Measurements from ENCODE around the gene MXD4. TPM values are rescaled to one million over a fixed set of nuclear protein-coding genes. Genes with fewer than 3 reads are reported as not detected.

The MXD4 gene
- total and polyA plus RNA-seq, 2 donors (not counting 1 experiment from before 2014, with no cell fraction given) = 67.3 to 75.3 TPM

- DNase-seq = no peak
- H3K27me3 Mint-ChIP-seq = no peaks in the 10 kb centered on the region
- no peak overlapping the region for H3K4me2 ChIP-seq (replicated peaks; ENCODE audit: low read depth, low read length, poor library complexity, severe bottlenecking)
- no peaks in the 10 kb centered on the region for H3K36me3 ChIP-seq (replicated peaks in 1 of 2; ENCODE audit: control extremely low read depth in 1 of 2, control insufficient read depth in 1 of 2, extremely low read depth in 1 of 2, insufficient read depth in 2 of 2, low read length in 1 of 2)
- WGBS (ENCODE audit: insufficient coverage) = 97% methylated on average over 21 of the region's 25 CpGs
- no peaks in the 10 kb centered on the region for H3K9me3 Mint-ChIP-seq (ENCODE audit: insufficient read depth)
- H3K4me3 Mint-ChIP-seq = no peak overlapping the region
- no peaks in the 10 kb centered on the region for H3K27me3 ChIP-seq (replicated peaks in 1 of 4; ENCODE audit: control extremely low read depth in 1 of 4, control insufficient read depth in 3 of 4, insufficient read depth in 4 of 4, low read length in 3 of 4)
- H3K27ac Mint-ChIP-seq = no peak overlapping the region
- no peak overlapping the region for H3K4me3 ChIP-seq (ENCODE audit: control extremely low read depth in 1 of 5, extremely low read depth in 1 of 5, insufficient read depth in 1 of 5, low read depth in 2 of 5, low read length in 4 of 5)
- no peak overlapping the region for H2AFZ ChIP-seq (ENCODE audit: insufficient read depth, low read depth, low read length, poor library complexity, severe bottlenecking)
- H3K79me2 ChIP-seq (ENCODE audit: control insufficient read depth, insufficient read depth, low read length) = no peaks in the 10 kb centered on the region
- H3K4me1 ChIP-seq (ENCODE audit: control insufficient read depth in 2 of 2, insufficient read depth in 2 of 2, low read length in 2 of 2) = no peaks in the 10 kb centered on the region
- no peak overlapping the region for H3K9ac ChIP-seq (ENCODE audit: low read length)
- intact Hi-C loops (cut with micrococcal nuclease) = no loop called here
- ATAC-seq (ENCODE audit: low read depth) = no peak
- ChIA-PET CTCF (no interaction called here), POLR2A (interaction anchor here (1.0 kb wide), 1 partner anchor 10 kb away, joined by 3 read pairs; the partner anchor contains the start of gene MXD4)
- TF ChIP-seq EZH2 (IDR thresholded peaks at IDR 0.05; ENCODE audit: borderline replicate concordance, insufficient read depth, low read depth, low read length, poor library complexity, severe bottlenecking) (no peak), CTCF (IDR thresholded peaks at IDR 0.05) (no peak)
- H3K27ac ChIP-seq (ENCODE audit: low read length in 2 of 2) = no peak overlapping the region
- H3K9me3 ChIP-seq (ENCODE audit: control extremely low read depth in 1 of 3, control insufficient read depth in 2 of 3, insufficient read depth in 1 of 3, low read length in 2 of 3) = no peaks in the 10 kb centered on the region
- H4K20me1 ChIP-seq (ENCODE audit: control insufficient read depth, insufficient read depth, low read length, poor library complexity, severe bottlenecking) = no peaks in the 10 kb centered on the region
- no peaks in the 10 kb centered on the region for H3K4me1 Mint-ChIP-seq
These were observed 10.3 kb upstream of the MXD4 start for GRCh38 chr4:2272026-2272827.

- no peak for ATAC-seq (ENCODE audit: low read depth)
- Mint-ChIP-seq H3K4me3 (no peak overlapping the region), H3K27ac (no peak overlapping the region), H3K4me1 (no peaks in the 10 kb centered on the region), H3K9me3 (ENCODE audit: insufficient read depth) (no peaks in the 10 kb centered on the region), H3K27me3 (no peaks in the 10 kb centered on the region)
- Histone ChIP-seq H3K27ac (ENCODE audit: low read length in 2 of 2) (no peak overlapping the region), H2AFZ (ENCODE audit: insufficient read depth, low read depth, low read length, poor library complexity, severe bottlenecking) (no peak overlapping the region), H3K4me3 (ENCODE audit: control extremely low read depth in 1 of 5, extremely low read depth in 1 of 5, insufficient read depth in 1 of 5, low read depth in 2 of 5, low read length in 4 of 5) (no peak overlapping the region), H3K36me3 (replicated peaks in 1 of 2; ENCODE audit: control extremely low read depth in 1 of 2, control insufficient read depth in 1 of 2, extremely low read depth in 1 of 2, insufficient read depth in 2 of 2, low read length in 1 of 2) (no peaks in the 10 kb centered on the region), H3K9me3 (ENCODE audit: control extremely low read depth in 1 of 3, control insufficient read depth in 2 of 3, insufficient read depth in 1 of 3, low read length in 2 of 3) (no peaks in the 10 kb centered on the region), H4K20me1 (ENCODE audit: control insufficient read depth, insufficient read depth, low read length, poor library complexity, severe bottlenecking) (no peaks in the 10 kb centered on the region), H3K4me2 (replicated peaks; ENCODE audit: low read depth, low read length, poor library complexity, severe bottlenecking) (no peak overlapping the region), H3K9ac (ENCODE audit: low read length) (no peak overlapping the region), H3K79me2 (ENCODE audit: control insufficient read depth, insufficient read depth, low read length) (no peaks in the 10 kb centered on the region), H3K4me1 (ENCODE audit: control insufficient read depth in 2 of 2, insufficient read depth in 2 of 2, low read length in 2 of 2) (no peaks in the 10 kb centered on the region), H3K27me3 (replicated peaks in 1 of 4; ENCODE audit: control extremely low read depth in 1 of 4, control insufficient read depth in 3 of 4, insufficient read depth in 4 of 4, low read length in 3 of 4) (no peaks in the 10 kb centered on the region)
- TF ChIP-seq EZH2 (IDR thresholded peaks at IDR 0.05; ENCODE audit: borderline replicate concordance, insufficient read depth, low read depth, low read length, poor library complexity, severe bottlenecking) (no peak), CTCF (IDR thresholded peaks at IDR 0.05) (no peak)
- intact Hi-C loops (cut with micrococcal nuclease) = no loop called here
- ChIA-PET POLR2A (interaction anchor here (1.0 kb wide), 1 partner anchor 9 kb away, joined by 3 read pairs; the partner anchor contains the start of gene MXD4), CTCF (no interaction called here)
- no peak for DNase-seq
- 98% methylated on average over 25 of the region's 27 CpGs for WGBS (ENCODE audit: insufficient coverage)
These were observed 9.5 kb upstream of the MXD4 start for GRCh38 chr4:2271279-2272025.

Data from B cell (primary cell).